GM12875 (cell line): Measurements from ENCODE around the gene FCHO1.
"Not testable (repeated sequence)": the region's sequence is repeated elsewhere in the genome, so short reads cannot be mapped to it uniquely, and the experiment has no call there.

Experiments
- H3K4me3 ChIP-seq: one replicate; pipeline ENCODE4 v1.5.1; 2011; ENCODE audit warnings: low read depth, low read length, control low read depth
- TF ChIP-seq, protein P1 (sequence below): IDR thresholded peaks from 2 replicates; pipeline ENCODE4 v1.5.1; 2011; ENCODE audit warnings: low read depth, mild to moderate bottlenecking, control low read depth, inconsistent platforms, low read length, moderate library complexity, borderline replicate concordance; ENCODE audit not compliant: insufficient read depth

FCHO1 gene

DNA sequence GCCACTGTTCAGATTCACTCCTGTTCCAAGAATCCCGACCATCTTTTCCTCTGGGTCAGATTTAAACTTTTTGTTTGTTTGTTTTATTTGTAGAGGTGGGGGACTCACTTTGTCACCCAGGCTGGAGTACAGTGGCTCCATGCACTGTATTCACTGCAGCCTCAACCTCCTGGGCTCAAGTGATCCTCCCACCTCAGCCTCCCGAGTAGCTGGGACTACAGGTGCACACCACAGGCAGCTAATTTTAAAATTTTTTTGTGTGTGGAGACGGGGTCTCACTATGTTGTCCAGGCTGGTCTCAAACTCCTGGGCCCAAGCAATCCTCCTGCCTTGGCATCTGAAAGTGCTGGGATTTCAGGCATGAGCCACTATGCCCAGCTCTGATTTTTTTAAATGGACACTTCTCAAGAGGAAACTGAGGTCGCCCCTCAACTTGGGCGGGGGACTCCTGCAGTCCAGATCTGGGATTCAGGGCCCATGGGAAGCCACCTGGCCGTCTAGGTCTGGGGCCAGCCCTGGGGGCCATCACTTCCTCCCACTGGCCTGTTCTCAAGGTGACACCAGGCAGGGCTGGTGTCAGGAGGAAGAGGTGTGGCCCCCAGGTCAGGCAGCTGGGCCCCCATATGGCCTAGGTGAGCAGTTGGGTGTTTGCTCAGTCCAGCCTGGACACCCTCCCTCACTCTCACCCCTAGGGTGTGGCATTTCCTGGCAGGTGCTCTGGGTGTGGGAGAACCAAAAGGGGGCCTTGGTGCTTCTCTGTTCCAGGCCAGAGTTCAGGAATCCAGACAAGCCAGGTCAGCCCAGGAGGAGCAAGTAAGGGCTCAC, 44.9 kb downstream of the FCHO1 start:
- H3K4me3 ChIP-seq, result no peak overlapping the region

DNA sequence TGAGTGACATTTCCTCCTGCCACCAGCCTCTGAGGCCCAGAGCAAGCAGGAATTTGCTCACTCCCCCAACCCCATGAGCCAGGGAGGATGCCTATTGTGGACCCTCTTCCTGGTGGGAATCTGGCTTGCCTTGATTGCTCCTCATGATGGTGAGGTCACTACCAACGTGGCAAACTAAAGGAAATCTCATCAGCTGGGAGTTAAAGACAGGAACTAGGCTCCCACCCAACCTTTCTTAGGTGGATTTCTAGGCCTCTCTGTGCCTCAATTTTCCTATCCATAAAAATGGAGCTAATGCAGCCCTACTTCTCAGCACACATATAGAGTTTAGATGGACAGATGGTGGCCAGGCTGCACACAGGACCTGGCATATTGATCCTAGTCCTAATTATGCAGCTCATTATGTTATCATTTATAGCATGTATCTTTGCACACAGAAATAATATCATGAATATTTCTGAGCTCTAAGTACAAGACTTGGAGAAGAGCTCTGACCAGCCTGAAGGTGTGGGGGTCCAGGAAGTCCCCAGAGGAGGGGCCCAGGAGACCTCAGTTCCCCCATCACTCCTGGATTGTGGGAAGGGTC, 45.7 kb downstream of the FCHO1 start:
- TF ChIP-seq, protein P1, sequence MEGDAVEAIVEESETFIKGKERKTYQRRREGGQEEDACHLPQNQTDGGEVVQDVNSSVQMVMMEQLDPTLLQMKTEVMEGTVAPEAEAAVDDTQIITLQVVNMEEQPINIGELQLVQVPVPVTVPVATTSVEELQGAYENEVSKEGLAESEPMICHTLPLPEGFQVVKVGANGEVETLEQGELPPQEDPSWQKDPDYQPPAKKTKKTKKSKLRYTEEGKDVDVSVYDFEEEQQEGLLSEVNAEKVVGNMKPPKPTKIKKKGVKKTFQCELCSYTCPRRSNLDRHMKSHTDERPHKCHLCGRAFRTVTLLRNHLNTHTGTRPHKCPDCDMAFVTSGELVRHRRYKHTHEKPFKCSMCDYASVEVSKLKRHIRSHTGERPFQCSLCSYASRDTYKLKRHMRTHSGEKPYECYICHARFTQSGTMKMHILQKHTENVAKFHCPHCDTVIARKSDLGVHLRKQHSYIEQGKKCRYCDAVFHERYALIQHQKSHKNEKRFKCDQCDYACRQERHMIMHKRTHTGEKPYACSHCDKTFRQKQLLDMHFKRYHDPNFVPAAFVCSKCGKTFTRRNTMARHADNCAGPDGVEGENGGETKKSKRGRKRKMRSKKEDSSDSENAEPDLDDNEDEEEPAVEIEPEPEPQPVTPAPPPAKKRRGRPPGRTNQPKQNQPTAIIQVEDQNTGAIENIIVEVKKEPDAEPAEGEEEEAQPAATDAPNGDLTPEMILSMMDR, result no peak
- H3K4me3 ChIP-seq, result no peak overlapping the region

More for the DNA sequence above, 44.9 kb downstream of the FCHO1 start:
- TF ChIP-seq, protein P1, result no peak

DNA sequence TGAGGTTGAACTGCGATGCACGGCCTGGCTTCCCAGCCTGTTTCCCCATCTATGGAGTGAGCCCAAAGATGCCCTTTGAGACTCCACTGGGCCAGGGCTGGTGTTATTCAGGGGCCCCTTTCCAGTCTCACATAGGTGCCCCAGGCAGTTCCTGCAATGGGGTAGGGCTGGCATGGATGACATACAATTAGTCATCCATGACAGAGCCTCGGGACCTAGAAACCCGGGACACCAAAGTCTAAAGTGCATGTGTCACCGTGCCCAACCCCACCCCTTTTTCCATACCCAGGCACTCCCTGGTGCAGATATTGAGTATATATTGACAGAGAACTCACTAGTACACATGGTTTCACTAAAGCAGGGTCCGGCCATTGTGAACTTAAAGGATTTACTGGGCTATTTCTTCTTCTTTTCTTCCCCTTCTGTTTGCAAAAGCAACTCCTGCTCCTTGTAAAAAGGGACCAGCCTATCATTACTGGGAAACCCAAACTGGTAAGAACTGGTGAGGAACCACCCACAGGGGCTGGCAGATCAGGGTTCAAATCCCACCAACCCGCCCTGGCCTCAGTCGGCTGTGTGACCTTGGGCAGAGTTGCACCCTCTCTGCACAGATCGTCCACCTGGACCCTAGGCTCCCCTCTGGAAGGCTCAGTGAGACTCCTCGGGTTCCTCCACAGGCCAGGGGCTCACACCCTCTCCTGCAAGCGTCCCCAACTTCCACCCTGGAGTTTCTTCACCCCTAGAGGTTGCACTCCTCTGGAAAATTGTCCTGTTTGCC, 46.3 kb downstream of the FCHO1 start:
- TF ChIP-seq, protein P1, result no peak
- H3K4me3 ChIP-seq, result no peak overlapping the region

DNA sequence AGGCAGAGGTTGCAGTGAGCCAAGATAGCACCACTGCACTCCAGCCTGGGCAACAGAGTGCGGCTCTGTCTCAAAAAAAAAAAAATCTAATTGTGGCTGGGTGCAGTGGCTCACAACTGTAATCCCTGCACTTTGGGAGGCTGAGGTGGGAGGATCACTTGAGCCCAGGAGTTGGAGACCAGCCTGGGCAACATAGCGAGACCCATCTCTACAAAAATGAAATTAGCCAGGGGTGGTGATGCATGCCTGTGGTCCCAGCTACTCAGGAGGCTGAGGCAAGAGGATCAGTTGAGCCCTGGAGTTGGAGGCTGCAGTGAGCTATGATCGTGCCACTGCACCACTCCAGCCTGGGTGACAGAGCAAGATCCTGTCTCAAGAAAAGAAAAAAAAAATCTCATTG, 47.3 kb downstream of the FCHO1 start:
- H3K4me3 ChIP-seq, result not testable (repeated sequence)

DNA sequence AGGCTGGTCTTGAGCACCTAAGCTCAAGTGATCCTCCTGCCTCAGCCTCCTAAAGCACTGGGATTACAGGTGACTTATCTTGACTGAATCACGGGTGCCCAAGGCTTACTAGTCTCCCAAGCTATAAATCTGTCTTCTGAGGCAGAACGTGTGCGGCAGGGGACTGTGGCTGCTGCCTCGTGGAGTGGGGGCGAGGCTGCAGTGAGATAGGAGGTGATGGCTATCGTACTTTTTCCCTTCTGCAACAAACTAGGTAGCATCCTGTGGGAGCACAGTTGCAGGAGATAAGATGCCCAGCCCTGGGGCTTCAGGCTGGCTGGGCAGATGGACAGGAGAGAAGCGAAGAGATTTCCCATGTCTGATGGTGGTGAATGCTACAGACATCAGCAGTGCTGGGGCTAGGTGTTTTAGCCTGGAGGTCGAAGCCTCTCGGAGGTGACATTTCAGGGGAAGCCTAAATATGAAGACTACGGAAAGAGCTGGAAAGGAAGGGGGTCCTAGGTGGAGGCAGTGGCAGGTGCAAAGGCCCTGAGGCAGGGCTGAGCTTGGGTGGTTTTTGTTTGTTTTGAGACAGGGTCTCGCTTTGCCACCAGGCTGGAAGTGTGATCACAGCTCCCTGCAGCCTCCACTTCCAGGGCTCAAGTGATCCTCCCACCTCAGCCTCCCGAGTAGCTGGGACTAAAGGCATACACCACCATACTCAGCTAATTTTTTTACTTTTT, 51.0 kb downstream of the FCHO1 start:
- TF ChIP-seq, protein P1, result no peak
- H3K4me3 ChIP-seq, result no peak overlapping the region

DNA sequence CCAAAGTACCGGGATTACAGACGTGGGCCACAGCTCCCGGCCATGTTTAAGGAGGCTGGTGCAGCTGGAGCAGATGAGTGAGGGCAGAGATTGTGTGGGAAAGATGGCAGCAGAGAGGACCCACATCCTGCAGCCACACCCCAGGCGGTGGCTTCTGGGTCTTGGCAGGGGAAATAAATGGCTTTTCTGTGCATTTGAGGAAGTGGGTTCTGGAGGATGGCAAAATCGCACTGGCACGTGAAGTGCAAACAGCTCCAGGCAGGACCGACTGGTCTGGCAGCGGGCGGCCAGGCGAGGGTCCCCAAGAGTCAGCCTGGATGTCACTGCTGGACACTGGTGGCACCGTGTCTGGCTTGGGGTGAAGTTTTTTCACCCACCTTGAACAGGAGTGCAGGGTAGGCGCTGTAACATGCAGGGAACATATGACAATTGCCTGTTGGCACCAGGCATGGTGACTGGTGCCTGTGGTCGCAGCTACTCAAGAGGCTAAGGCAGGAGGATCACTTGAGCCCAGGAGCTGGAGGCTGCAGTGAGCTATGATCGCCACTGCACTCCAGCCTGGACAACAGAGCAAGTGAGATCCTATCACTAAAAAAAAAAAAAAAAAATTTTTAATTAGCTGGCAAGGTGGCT, 52.1 kb downstream of the FCHO1 start:
- TF ChIP-seq, protein P1, result no peak
- H3K4me3 ChIP-seq, result no peak overlapping the region

DNA sequence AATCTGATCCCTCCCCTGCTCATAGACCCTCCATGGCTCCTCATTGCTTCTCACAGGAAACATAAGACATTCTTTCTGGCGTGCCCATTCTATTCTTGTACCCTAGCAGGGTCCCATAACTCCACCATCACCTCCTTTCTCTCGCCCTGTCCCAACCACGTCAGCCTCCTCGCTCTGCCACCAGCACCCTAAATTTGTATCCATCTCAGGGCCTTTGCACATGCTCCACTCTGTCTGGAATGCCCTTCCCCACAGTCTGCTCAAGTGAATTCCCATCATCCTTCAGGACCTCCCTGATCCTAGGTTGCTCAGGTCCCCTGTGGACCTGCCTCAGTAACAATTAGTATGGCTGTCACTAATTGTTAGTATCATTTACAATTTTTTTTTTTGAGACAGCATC, 54.1 kb downstream of the FCHO1 start:
- TF ChIP-seq, protein P1, result no peak
- H3K4me3 ChIP-seq, result no peak overlapping the region
